IgD-negative memory B cell (primary cell): ENCODE measurements around the gene KCNN3. TPM values are rescaled to one million over a fixed set of nuclear protein-coding genes. Genes with fewer than 3 reads are reported as not detected.
A peak's percentile ranks its signal among the peaks of the same experiment; 100 is the strongest.
"Not testable (repeated sequence)": the region's sequence is repeated elsewhere in the genome, so short reads cannot be mapped to it uniquely, and the experiment has no call there.

Experiments used
- H3K27ac Mint-ChIP-seq, 3 donors: one replicate each; pipeline ENCODE4 v1.8.0; 2020 to 2022; ENCODE audit warnings: mild to moderate bottlenecking in 3 of 3, mixed read lengths in 3 of 3, moderate library complexity in 1 of 3
- H3K27me3 Mint-ChIP-seq: one replicate; pipeline ENCODE4 v1.8.0; 2021; ENCODE audit warnings: mixed read lengths
- H3K36me3 Mint-ChIP-seq: one replicate; pipeline ENCODE4 v1.8.0; 2020; ENCODE audit warnings: mild to moderate bottlenecking, mixed read lengths
- H3K4me1 Mint-ChIP-seq, 3 donors: one replicate each; pipeline ENCODE4 v1.8.0; 2020 to 2022; ENCODE audit warnings: mixed read lengths in 3 of 3, mild to moderate bottlenecking in 1 of 3
- H3K4me3 Mint-ChIP-seq, 4 donors: one replicate each; pipeline ENCODE4 v1.8.0; 2020 to 2022; ENCODE audit warnings: mild to moderate bottlenecking in 4 of 4, mixed read lengths in 4 of 4, moderate library complexity in 3 of 4
- H3K9me3 Mint-ChIP-seq, 3 donors: one replicate each; pipeline ENCODE4 v1.8.0; 2020 to 2021; ENCODE audit warnings: mixed read lengths in 3 of 3, mild to moderate bottlenecking in 1 of 3
- polyA plus RNA-seq: library from polyadenylated mRNA; unstranded; fragments of 300-500 nt; fragmentation: Illumina TruSeq; gene quantifications from one replicate; pipeline ENCODE4 v1.2.3, GENCODE V29; 2021

Gene KCNN3
- polyA plus RNA-seq, 1 donor from 2014 or later = 0.88 TPM

DNA sequence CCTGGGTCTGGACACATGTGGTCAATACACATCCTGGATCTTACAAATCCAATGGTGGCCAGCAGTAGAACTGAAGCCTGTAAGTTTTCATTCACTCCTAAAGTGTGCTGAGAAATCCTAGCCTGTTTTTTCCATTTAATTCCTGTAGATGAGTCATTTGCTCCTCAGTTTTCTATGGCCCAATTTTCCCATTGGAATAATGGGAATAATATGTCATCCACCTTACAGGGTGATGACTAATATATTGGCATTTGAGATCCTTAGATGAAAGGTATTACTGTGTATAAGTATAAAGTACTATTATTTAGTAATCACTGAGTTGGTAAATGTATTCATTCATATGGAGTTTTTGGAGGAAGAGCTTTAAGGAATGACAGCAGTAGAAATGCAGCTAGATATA lies 172.4 kb downstream of the KCNN3 start:
- H3K4me1 Mint-ChIP-seq = no peaks in the 10 kb centered on the region
- no peak overlapping the region for H3K4me3 Mint-ChIP-seq
- H3K9me3 Mint-ChIP-seq = no peaks in the 10 kb centered on the region
- H3K36me3 Mint-ChIP-seq = no peaks in the 10 kb centered on the region
- H3K27me3 Mint-ChIP-seq = peaks cover 12% of the 10 kb centered on the region
- H3K27ac Mint-ChIP-seq = no peak overlapping the region

GRCh38 chr1:154696456-154696855 lies 173.6 kb downstream of the KCNN3 start:
- peaks cover 12% of the 10 kb centered on the region for H3K27me3 Mint-ChIP-seq
- no peaks in the 10 kb centered on the region for H3K36me3 Mint-ChIP-seq
- H3K4me3 Mint-ChIP-seq = no peak overlapping the region
- H3K9me3 Mint-ChIP-seq = no peaks in the 10 kb centered on the region
- H3K27ac Mint-ChIP-seq = no peak overlapping the region
- no peaks in the 10 kb centered on the region for H3K4me1 Mint-ChIP-seq

DNA sequence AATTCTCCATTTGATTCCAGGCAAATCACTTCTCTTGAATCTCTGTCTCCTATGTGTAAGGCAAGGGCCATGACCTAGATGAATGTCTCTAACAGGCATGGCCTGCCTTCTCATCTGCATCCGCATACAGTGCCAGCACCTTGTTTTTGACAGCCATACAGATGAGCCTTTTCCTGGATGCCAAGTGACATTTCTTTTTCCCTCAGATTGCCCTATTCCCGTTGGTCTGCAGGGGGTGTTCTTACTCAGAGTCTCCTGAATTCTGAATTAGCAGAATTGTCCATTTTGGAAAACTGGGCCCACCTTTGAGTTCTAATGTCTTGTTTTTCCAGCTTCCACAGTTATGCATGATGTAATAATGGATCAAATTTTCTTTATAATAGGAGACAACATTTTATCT lies 174.1 kb downstream of the KCNN3 start:
- no peak overlapping the region for H3K27ac Mint-ChIP-seq
- peaks cover 12% of the 10 kb centered on the region for H3K27me3 Mint-ChIP-seq
- H3K4me3 Mint-ChIP-seq = no peak overlapping the region
- no peaks in the 10 kb centered on the region for H3K9me3 Mint-ChIP-seq
- no peaks in the 10 kb centered on the region for H3K4me1 Mint-ChIP-seq
- H3K36me3 Mint-ChIP-seq = no peaks in the 10 kb centered on the region

DNA sequence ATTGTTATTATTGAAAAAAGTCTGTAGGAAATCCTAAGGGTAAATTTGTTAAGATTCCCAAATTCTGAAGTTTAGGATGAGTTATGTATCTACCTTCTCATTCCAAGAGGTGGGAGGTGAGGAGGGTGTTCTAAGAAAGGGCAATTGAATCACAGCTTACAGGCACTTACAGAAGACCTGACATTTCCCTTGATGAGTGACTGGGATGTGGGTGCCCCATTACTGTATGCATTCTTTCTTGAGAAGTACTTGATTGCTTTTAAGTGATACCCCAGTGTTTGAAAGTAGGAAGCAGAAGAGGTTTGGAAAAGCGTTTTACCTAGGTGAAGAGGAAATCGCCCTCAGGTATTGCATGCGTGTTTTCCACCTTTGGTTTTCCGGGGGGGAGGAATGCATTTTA lies 175.1 kb downstream of the KCNN3 start:
- no peaks in the 10 kb centered on the region for H3K9me3 Mint-ChIP-seq

DNA sequence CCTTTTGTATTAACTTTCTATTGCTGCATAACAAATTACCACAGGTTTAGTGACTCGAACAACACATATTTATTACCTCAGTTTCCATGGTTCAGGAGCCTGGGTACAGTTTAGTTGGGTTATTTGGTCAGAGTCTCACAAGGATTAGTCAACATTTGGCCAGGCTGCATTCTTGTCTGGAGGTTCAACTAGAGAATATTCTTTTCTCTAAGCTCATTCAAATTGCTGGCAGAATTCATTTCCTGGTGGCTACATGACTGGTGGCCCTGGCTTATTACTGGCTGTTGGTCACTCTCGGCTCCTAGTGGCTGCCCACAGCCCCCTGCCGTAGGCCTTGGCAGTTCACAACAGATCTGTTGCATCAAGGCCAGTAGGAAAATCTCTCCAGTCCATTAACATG lies 181.0 kb downstream of the KCNN3 start:
- no peaks in the 10 kb centered on the region for H3K27me3 Mint-ChIP-seq
- H3K9me3 Mint-ChIP-seq = no peaks in the 10 kb centered on the region
- H3K36me3 Mint-ChIP-seq = no peaks in the 10 kb centered on the region
- H3K4me3 Mint-ChIP-seq = no peak overlapping the region
- no peak overlapping the region for H3K27ac Mint-ChIP-seq
- H3K4me1 Mint-ChIP-seq = peaks cover 0 to 2% (median 1%) of the 10 kb centered on the region in 3 donors

More for the DNA sequence above, 175.1 kb downstream of the KCNN3 start:
- no peak overlapping the region for H3K4me3 Mint-ChIP-seq
- no peaks in the 10 kb centered on the region for H3K4me1 Mint-ChIP-seq
- H3K27me3 Mint-ChIP-seq = peaks cover 12% of the 10 kb centered on the region
- no peaks in the 10 kb centered on the region for H3K36me3 Mint-ChIP-seq
- no peak overlapping the region for H3K27ac Mint-ChIP-seq

DNA sequence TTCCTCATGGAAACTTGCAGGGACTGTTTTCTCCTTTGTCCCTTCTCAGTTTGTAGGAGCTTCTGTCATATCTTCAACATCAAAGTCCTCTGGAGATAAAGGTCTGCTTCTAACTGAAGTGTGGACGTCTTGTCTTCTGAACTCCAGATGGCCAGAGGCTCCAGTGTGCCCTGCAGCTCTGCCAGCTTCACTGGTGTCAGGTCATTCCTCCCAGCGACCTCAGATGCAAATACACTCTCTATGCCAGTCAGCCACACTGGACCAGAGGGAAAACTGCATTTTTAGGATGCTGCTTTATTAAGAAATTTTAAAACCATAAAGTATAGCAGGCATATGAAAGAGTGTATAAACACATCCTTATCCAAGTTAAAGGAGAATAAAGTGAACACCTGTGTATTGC lies 183.6 kb downstream of the KCNN3 start:
- peaks cover 5% of the 10 kb centered on the region for H3K27me3 Mint-ChIP-seq
- H3K4me3 Mint-ChIP-seq = no peak overlapping the region
- H3K9me3 Mint-ChIP-seq = no peaks in the 10 kb centered on the region
- H3K27ac Mint-ChIP-seq = no peak overlapping the region
- peaks cover 5% of the 10 kb centered on the region for H3K36me3 Mint-ChIP-seq
- H3K4me1 Mint-ChIP-seq = peaks cover 0 to 2% (median 1%) of the 10 kb centered on the region in 3 donors

GRCh38 chr1:154683820-154684219 lies 186.3 kb downstream of the KCNN3 start:
- H3K4me1 Mint-ChIP-seq = peaks cover 0 to 2% (median 1%) of the 10 kb centered on the region in 3 donors
- H3K27ac Mint-ChIP-seq = no peak overlapping the region
- peaks cover 6% of the 10 kb centered on the region for H3K27me3 Mint-ChIP-seq
- H3K36me3 Mint-ChIP-seq = peaks cover 5% of the 10 kb centered on the region
- no peak overlapping the region for H3K4me3 Mint-ChIP-seq
- peaks cover 0 to 2% (median 0%) of the 10 kb centered on the region in 3 donors for H3K9me3 Mint-ChIP-seq

DNA sequence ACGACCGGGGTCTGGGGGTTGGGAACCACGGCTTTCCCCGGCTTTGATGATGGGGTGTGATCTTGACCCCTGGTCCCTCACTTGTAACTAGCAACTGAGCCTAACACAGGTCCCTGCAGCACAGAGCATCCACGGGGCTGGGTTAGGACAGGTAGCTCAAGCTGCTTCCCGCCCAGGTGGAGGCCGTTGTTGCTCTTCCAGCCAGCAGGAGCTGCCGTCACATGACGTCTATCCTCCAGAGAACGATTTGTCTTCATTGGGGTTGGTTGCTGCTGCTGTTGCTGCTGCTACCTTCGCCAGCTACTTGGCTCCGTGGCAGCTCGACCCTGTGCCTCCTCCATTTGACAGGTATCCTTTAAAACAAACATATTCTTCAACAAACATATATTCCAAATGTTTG lies 187.8 kb downstream of the KCNN3 start:
- no peak overlapping the region for H3K4me3 Mint-ChIP-seq
- H3K27me3 Mint-ChIP-seq = peaks cover 6% of the 10 kb centered on the region
- peaks cover 0 to 2% (median 0%) of the 10 kb centered on the region in 3 donors for H3K9me3 Mint-ChIP-seq
- peaks cover 0 to 2% (median 1%) of the 10 kb centered on the region in 3 donors for H3K4me1 Mint-ChIP-seq
- no peak overlapping the region for H3K27ac Mint-ChIP-seq
- H3K36me3 Mint-ChIP-seq = peaks cover 5% of the 10 kb centered on the region

DNA sequence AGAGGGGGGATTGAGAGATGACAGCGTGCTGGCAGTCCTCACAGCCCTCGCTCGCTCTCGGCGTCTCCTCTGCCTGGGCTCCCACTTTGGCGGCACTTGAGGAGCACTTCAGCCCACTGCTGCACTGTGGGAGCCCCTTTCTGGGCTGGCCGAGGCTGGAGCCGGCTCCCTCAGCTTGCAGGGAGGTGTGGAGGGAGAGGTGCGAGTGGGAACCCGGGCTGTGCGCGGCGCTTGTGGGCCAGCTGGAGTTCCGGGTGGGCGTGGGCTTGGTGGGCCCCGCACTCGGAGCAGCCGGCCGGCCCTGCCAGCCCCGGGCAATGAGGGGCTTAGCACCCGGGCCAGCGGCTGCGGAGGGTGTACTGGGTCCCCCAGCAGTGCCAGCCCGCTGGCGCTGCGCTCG lies 192.2 kb downstream of the KCNN3 start:
- not testable (repeated sequence) for H3K36me3 Mint-ChIP-seq, H3K4me1 Mint-ChIP-seq, H3K4me3 Mint-ChIP-seq, H3K27ac Mint-ChIP-seq, H3K27me3 Mint-ChIP-seq, H3K9me3 Mint-ChIP-seq

GRCh38 chr1:154676847-154677246 lies 193.2 kb downstream of the KCNN3 start:
- H3K9me3 Mint-ChIP-seq, H3K27ac Mint-ChIP-seq, H3K4me3 Mint-ChIP-seq, H3K27me3 Mint-ChIP-seq, H3K4me1 Mint-ChIP-seq, H3K36me3 Mint-ChIP-seq: not testable (repeated sequence)

- not testable (repeated sequence) for H3K27ac Mint-ChIP-seq, H3K27me3 Mint-ChIP-seq, H3K9me3 Mint-ChIP-seq
Measured at GRCh38 chr1:154674456-154674855, 195.6 kb downstream of the KCNN3 start.

GRCh38 chr1:154672245-154672644 lies 197.8 kb downstream of the KCNN3 start:
- H3K27me3 Mint-ChIP-seq, H3K4me3 Mint-ChIP-seq, H3K9me3 Mint-ChIP-seq, H3K27ac Mint-ChIP-seq, H3K4me1 Mint-ChIP-seq, H3K36me3 Mint-ChIP-seq: not testable (repeated sequence)

More at GRCh38 chr1:154674456-154674855, 195.6 kb downstream of the KCNN3 start:
- H3K4me3 Mint-ChIP-seq, H3K36me3 Mint-ChIP-seq, H3K4me1 Mint-ChIP-seq: not testable (repeated sequence)

- not testable (repeated sequence) for H3K36me3 Mint-ChIP-seq, H3K9me3 Mint-ChIP-seq, H3K27ac Mint-ChIP-seq, H3K4me1 Mint-ChIP-seq, H3K4me3 Mint-ChIP-seq, H3K27me3 Mint-ChIP-seq
Measured at GRCh38 chr1:154671412-154671811, 198.7 kb downstream of the KCNN3 start.

- not testable (repeated sequence) for H3K4me1 Mint-ChIP-seq, H3K4me3 Mint-ChIP-seq, H3K27me3 Mint-ChIP-seq, H3K36me3 Mint-ChIP-seq, H3K9me3 Mint-ChIP-seq, H3K27ac Mint-ChIP-seq
Measured at GRCh38 chr1:154670310-154671270, 199.5 kb downstream of the KCNN3 start.

GRCh38 chr1:154669464-154670282 lies 200.4 kb downstream of the KCNN3 start:
- H3K9me3 Mint-ChIP-seq = no peaks in the 10 kb centered on the region
- H3K36me3 Mint-ChIP-seq = no peaks in the 10 kb centered on the region
- peak overlapping the region in 1 of 3 donors; percentile 83 for H3K27ac Mint-ChIP-seq
- no peaks in the 10 kb centered on the region for H3K27me3 Mint-ChIP-seq
- peaks cover 0 to 1% (median 0%) of the 10 kb centered on the region in 3 donors for H3K4me1 Mint-ChIP-seq
- no peak overlapping the region for H3K4me3 Mint-ChIP-seq
